Head of caudate nucleus (tissue), 42 donors: ENCODE measurements around the gene FLVCR1.
"Not testable (repeated sequence)": the region's sequence is repeated elsewhere in the genome, so short reads cannot be mapped to it uniquely, and the experiment has no call there.

Experiments
- DNase-seq, 42 donors: peaks; one replicate each; pipeline versions ENCODE4 v3.0.0 to v3.0.0-alpha.2; 2020 to 2021; ENCODE audit warnings: mixed read lengths in 7 of 42
- intact Hi-C: fragments of 100-400 bp; cut with DNase I; formaldehyde crosslinking; loops from one replicate; pipeline ENCODE4 v1.15.0; 2022

FLVCR1 gene

GRCh38 chr1:212857992-212858460, at the start of gene FLVCR1:
TSS of gene FLVCR1 (plus strand) at chr1:212858275. CDS start at chr1:212858453, 178 bp downstream.
- peak; percentile 94 to 99 (median 98) for DNase-seq
- intact Hi-C loops: no loop called here

GRCh38 chr1:212814537-212815334, 43.3 kb upstream of the FLVCR1 start:
- DNase-seq: peak in 16 of 42 donors; percentile 15 to 75 (median 44)
- intact Hi-C loops: loop anchor here (10.0 kb wide), 1 partner anchor 180 kb away; no protein-coding TSS in a partner anchor

- DNase-seq: no peak
- intact Hi-C loops: loop anchor here (10.0 kb wide), 1 partner anchor 178 kb away; no protein-coding TSS in a partner anchor
These were observed 41.4 kb upstream of the FLVCR1 start for GRCh38 chr1:212816567-212817278.

GRCh38 chr1:212819726-212820125, 38.3 kb upstream of the FLVCR1 start:
- no peak for DNase-seq
- intact Hi-C loops: loop anchor here (10.0 kb wide), 1 partner anchor 175 kb away; no protein-coding TSS in a partner anchor

- intact Hi-C loops: no loop called here
- DNase-seq: peak in 1 of 42 donors; percentile 1
These were observed 37.1 kb upstream of the FLVCR1 start for GRCh38 chr1:212820969-212821368.

- intact Hi-C loops: no loop called here
- DNase-seq: peak in 1 of 42 donors; percentile 9
These were observed 35.1 kb upstream of the FLVCR1 start for GRCh38 chr1:212822956-212823355.

GRCh38 chr1:212824201-212824600, 33.9 kb upstream of the FLVCR1 start:
- intact Hi-C loops: no loop called here
- DNase-seq: peak in 1 of 42 donors; percentile 16

GRCh38 chr1:212825798-212826452, 32.1 kb upstream of the FLVCR1 start:
- peak in 1 of 42 donors; percentile 18 for DNase-seq
- intact Hi-C loops: no loop called here

- intact Hi-C loops: no loop called here
These were observed 30.8 kb upstream of the FLVCR1 start for GRCh38 chr1:212827171-212827776.

GRCh38 chr1:212827831-212828278, 30.2 kb upstream of the FLVCR1 start:
- peak in 1 of 42 donors; percentile 2 for DNase-seq
- intact Hi-C loops: no loop called here

More at GRCh38 chr1:212827171-212827776, 30.8 kb upstream of the FLVCR1 start:
- DNase-seq: peak in 1 of 42 donors; percentile 2

GRCh38 chr1:212828395-212828794, 29.7 kb upstream of the FLVCR1 start:
- no peak for DNase-seq
- intact Hi-C loops: no loop called here

- intact Hi-C loops: not testable (repeated sequence)
- DNase-seq: peak in 1 of 42 donors; percentile 12
These were observed 24.6 kb upstream of the FLVCR1 start for GRCh38 chr1:212833211-212834207.

GRCh38 chr1:212838145-212838544, 19.9 kb upstream of the FLVCR1 start:
- intact Hi-C loops: no loop called here
- DNase-seq: no peak

- intact Hi-C loops, DNase-seq: not testable (repeated sequence)
These were observed 13.6 kb upstream of the FLVCR1 start for GRCh38 chr1:212844521-212844920.

- intact Hi-C loops: no loop called here
These were observed 10.5 kb upstream of the FLVCR1 start, which contains the start of gene SPATA45 for GRCh38 chr1:212847549-212847948. TSS of gene SPATA45 (minus strand) at chr1:212847649. CDS start at chr1:212836149, 11,500 bp downstream.

GRCh38 chr1:212852105-212852688, 5.9 kb upstream of the FLVCR1 start:
- intact Hi-C loops: no loop called here
- no peak for DNase-seq

More at GRCh38 chr1:212847549-212847948, 10.5 kb upstream of the FLVCR1 start, which contains the start of gene SPATA45:
- DNase-seq: no peak

GRCh38 chr1:212853658-212854057, 4.4 kb upstream of the FLVCR1 start:
- DNase-seq: no peak
- intact Hi-C loops: no loop called here
